NCI-H2196 treated with DMSO at 0.1 percent for 48 hours (cell line): ENCODE results near the gene ADISSP.
A peak's percentile ranks its signal among the peaks of the same experiment; 100 is the strongest.

Source experiments
- DNase-seq: peaks from one replicate; lab custom pipeline; 2025; ENCODE audit not compliant: unreplicated experiment; lab: John Stamatoyannopoulos, UW

The ADISSP gene

GRCh38 chr20:3720068-3720467, 47.5 kb downstream of the ADISSP start:
- no peak for DNase-seq

GRCh38 chr20:3719046-3719445, 48.5 kb downstream of the ADISSP start:
- DNase-seq: no peak

- DNase-seq: peak; percentile 30
Observed at GRCh38 chr20:3716195-3716834, 51.2 kb downstream of the ADISSP start.

GRCh38 chr20:3714092-3714491, 53.5 kb downstream of the ADISSP start:
- no peak for DNase-seq

GRCh38 chr20:3712279-3712873, 55.2 kb downstream of the ADISSP start, which contains the start of gene SIGLEC1:
TSS of gene SIGLEC1 (minus strand) at chr20:3712600. CDS start at chr20:3707128, 5,472 bp downstream.
- DNase-seq: no peak

- DNase-seq: no peak
Observed at GRCh38 chr20:3711484-3711941, 56.0 kb downstream of the ADISSP start.

GRCh38 chr20:3710703-3711483, 56.7 kb downstream of the ADISSP start:
- DNase-seq: no peak

- no peak for DNase-seq
Observed at GRCh38 chr20:3710011-3710466, 57.5 kb downstream of the ADISSP start.

GRCh38 chr20:3707508-3707899, 60.0 kb downstream of the ADISSP start:
- no peak for DNase-seq

- no peak for DNase-seq
Observed at GRCh38 chr20:3706774-3707507, 60.6 kb downstream of the ADISSP start.

- no peak for DNase-seq
Observed at GRCh38 chr20:3705970-3706739, 61.4 kb downstream of the ADISSP start.

GRCh38 chr20:3705491-3705969, 62.0 kb downstream of the ADISSP start:
- no peak for DNase-seq

- no peak for DNase-seq
Observed at GRCh38 chr20:3704087-3704486, 63.5 kb downstream of the ADISSP start.
